Measurements from ENCODE around the gene LAPTM4A. TPM values are rescaled to one million over a fixed set of nuclear protein-coding genes. Genes with fewer than 3 reads are reported as not detected.

Gene LAPTM4A
- total RNA-seq, result 152 TPM

DNA sequence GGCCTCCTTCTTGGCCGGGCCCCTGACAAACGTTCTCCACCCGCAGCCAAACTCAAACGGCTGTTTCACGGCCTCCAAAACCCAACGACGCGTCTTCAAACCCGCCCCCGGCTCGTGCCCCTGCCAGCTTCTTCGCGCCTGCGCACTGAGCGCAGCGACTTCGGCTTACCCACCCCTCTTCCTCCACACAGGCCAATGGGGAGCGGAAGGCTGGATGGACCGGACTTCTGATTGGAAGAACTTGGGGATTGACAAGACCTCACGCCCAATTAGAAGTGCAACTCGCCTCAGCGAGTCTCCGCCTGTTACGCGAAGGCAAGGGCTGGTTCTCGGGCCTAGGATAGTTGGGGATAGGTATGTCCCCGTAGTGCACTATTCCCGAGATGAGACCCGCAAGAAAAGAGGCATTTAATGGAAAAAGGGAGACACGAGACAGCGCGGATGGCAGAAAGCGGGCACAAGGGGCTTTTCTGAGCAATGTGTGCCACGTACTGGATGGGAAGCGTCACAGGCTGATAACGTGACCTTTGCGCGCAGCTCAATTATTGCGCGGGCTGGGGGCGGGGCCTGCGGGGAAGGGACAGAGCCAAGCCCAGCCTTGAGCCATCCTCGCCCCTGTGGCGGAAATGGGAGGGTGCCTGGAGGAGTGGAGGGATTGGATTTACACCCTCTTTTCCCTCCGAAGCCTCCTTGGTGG, at the start of gene LAPTM4A:
Gene LAPTM4A (minus strand): TSS at position 97 of the 697 bp plus-strand sequence. CDS start 108 bp downstream, outside the sequence.

DNA sequence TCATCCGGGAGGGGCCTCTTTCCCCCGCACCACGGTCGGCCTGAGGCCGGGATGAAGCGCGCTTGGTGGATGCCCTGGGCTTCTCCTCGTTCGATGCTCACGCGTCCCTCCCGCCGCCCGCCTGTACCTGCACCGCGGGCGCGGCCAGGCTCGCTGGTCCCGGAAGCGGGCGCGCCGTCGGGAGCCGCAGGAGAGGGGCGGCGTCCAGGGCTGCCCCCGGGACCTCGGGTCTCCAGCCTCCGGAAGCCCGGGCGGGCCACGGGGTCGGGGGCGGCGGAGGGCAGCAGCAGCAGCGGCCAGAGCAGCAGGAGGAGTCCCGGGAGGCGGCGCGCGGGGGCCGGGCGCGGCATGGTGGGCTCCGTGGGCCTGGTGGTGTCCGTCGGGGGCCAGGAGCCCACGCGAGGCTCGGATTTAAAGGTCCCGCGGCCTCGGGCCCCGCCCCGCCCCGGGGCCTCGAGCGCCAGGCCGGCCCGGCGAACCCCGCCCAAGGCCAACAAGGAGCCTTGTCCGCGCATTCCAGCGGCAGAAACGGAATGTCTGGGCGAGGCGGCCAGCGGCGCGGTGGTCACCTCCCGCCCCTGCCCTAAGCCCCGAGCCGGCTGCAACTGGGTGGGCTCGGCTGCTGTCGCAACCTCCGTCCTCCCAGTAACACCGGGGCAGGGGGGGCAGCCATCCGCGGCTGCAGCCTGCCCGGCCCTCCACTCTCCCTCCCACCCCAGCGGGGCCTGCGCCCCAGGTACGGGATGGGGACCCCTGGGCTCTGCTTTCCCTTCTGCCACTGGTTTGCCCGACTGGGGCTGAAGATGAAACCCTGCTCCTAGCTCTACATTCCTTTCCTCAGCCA, 38.9 kb downstream of the LAPTM4A start, which contains the start of gene MATN3:
Gene MATN3 (minus strand): TSS at position 387 of the 844 bp plus-strand sequence. CDS start 37 bp downstream, at position 350.

GRCh38 chr2:19989667-19990415, 61.6 kb downstream of the LAPTM4A start, which contains the start of gene WDR35:
Gene WDR35, minus strand, starts transcription at chr2:19990105. Its CDS starts 90 bp downstream, at chr2:19990015.

Other genes with a start within 250 kb of the LAPTM4A start
- 33.8 TPM for gene TTC32, start 149.6 kb downstream of the LAPTM4A start, total RNA-seq
- 39.8 TPM for gene WDR35, start 61.5 kb downstream of the LAPTM4A start, total RNA-seq
- gene MATN3, start 39.0 kb downstream of the LAPTM4A start, total RNA-seq, result 0.93 TPM
- 33.8 TPM for gene SDC1, start 173.5 kb upstream of the LAPTM4A start, total RNA-seq

Data from camera-type eye (tissue), 1 donor.